Measurements from ENCODE around the gene MMAB. TPM values are rescaled to one million over a fixed set of nuclear protein-coding genes. Genes with fewer than 3 reads are reported as not detected.

MMAB gene
- total RNA-seq, 1 experiment from 2014 or later = 24.3 TPM

DNA sequence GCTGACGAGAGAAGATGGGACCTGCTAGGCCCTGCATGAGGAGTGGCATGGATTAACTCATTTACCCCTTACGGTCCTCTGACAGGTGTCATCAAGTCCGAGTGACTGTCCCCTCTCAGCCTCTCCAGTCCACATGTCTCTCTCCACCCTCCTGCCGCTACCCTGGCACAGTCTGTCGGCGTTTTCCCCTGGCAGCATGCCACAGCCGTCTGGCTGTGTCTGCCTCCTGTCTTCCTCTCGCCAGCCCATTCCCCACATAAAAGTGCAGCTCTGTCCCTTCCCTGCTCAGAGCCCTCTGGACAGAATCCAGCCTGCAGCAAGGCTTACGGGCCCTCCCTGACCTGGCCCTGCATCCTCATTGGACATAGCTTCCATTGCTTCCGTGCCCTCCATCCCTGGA, 50.2 kb downstream of the MMAB start:
- H4K5ac ChIP-seq (ENCODE audit: insufficient read length, low read depth, low read length) = no peak overlapping the region
- H3K4me3 Mint-ChIP-seq = no peak overlapping the region
- DNase-seq = no peak
- no peaks in the 10 kb centered on the region for H3K27me3 Mint-ChIP-seq (ENCODE audit: low read depth)
- no peak overlapping the region for H2BK12ac ChIP-seq (ENCODE audit: insufficient read length, low read depth, low read length)
- H3K4me2 ChIP-seq (ENCODE audit: insufficient read depth, insufficient read length, low read length) = no peak overlapping the region
- H3K9ac ChIP-seq (ENCODE audit: extremely low read depth, insufficient read length, low read length) = no peak overlapping the region
- no peaks in the 10 kb centered on the region for H3K79me1 ChIP-seq (ENCODE audit: insufficient read depth, low read depth, low read length, poor library complexity, severe bottlenecking)
- peak overlapping the region in 2 of 3 experiments; percentile 75 to 94; a peak in 5 of 7 replicates for H3K27ac Mint-ChIP-seq
- H3K79me2 ChIP-seq (ENCODE audit: insufficient read depth, low read length) = no peaks in the 10 kb centered on the region
- H3K23ac ChIP-seq (ENCODE audit: insufficient read length, low read depth, low read length) = no peak overlapping the region
- no peak overlapping the region for H4K8ac ChIP-seq (replicated peaks; ENCODE audit: insufficient read length, low read depth, low read length)
- no peaks in the 10 kb centered on the region for H3K27me3 ChIP-seq (ENCODE audit: insufficient read depth, low read length)
- H3T11ph ChIP-seq (ENCODE audit: low read length) = no peak overlapping the region
- H2BK20ac ChIP-seq (ENCODE audit: low read depth, low read length, poor library complexity, severe bottlenecking) = no peak overlapping the region
- H3K14ac ChIP-seq (ENCODE audit: insufficient read depth, low read length) = no peak overlapping the region; the same call in 1 of the 2 replicates
- H2BK5ac ChIP-seq (ENCODE audit: insufficient read length, low read length) = no peak overlapping the region
- TF ChIP-seq, protein P1, sequence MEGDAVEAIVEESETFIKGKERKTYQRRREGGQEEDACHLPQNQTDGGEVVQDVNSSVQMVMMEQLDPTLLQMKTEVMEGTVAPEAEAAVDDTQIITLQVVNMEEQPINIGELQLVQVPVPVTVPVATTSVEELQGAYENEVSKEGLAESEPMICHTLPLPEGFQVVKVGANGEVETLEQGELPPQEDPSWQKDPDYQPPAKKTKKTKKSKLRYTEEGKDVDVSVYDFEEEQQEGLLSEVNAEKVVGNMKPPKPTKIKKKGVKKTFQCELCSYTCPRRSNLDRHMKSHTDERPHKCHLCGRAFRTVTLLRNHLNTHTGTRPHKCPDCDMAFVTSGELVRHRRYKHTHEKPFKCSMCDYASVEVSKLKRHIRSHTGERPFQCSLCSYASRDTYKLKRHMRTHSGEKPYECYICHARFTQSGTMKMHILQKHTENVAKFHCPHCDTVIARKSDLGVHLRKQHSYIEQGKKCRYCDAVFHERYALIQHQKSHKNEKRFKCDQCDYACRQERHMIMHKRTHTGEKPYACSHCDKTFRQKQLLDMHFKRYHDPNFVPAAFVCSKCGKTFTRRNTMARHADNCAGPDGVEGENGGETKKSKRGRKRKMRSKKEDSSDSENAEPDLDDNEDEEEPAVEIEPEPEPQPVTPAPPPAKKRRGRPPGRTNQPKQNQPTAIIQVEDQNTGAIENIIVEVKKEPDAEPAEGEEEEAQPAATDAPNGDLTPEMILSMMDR (conservative IDR thresholded peaks at IDR 0.05) = no peak
- WGBS (ENCODE audit: extremely low coverage, insufficient read length, low lambda C conversion rate) = no CpG with 5 or more reads among the region's 10 CpGs
- H4K20me1 ChIP-seq (ENCODE audit: control insufficient read depth, insufficient read depth, insufficient read length) = no peaks in the 10 kb centered on the region
- no peak overlapping the region for H3K18ac ChIP-seq (ENCODE audit: insufficient read length, low read depth, low read length)
- no peak overlapping the region for H2BK15ac ChIP-seq (ENCODE audit: low read depth, low read length)
- H3K23me2 ChIP-seq (ENCODE audit: insufficient read length, low read depth, low read length, poor library complexity, severe bottlenecking) = no peaks in the 10 kb centered on the region
- no peaks in the 10 kb centered on the region for H3K9me3 ChIP-seq (ENCODE audit: control insufficient read depth, low read depth, low read length)
- no peaks in the 10 kb centered on the region for H3K4me1 ChIP-seq (ENCODE audit: insufficient read depth, low read length)
- H3K27ac ChIP-seq (ENCODE audit: insufficient read length, low read depth, low read length) = no peak overlapping the region
- H2BK120ac ChIP-seq (ENCODE audit: low read depth, low read length, poor library complexity, severe bottlenecking) = no peak overlapping the region
- H3K9me3 Mint-ChIP-seq = no peaks in the 10 kb centered on the region
- no peak overlapping the region for H2AFZ ChIP-seq (ENCODE audit: low read length)
- no peak overlapping the region for H2AK5ac ChIP-seq (ENCODE audit: insufficient read length, low read length)
- H3K36me3 Mint-ChIP-seq (ENCODE audit: insufficient read depth in 1 of 3, low read depth in 3 of 3) = peaks cover 7 to 48% (median 41%) of the 10 kb centered on the region in 3 experiments
- no peak overlapping the region for H4K91ac ChIP-seq (ENCODE audit: insufficient read length, low read depth, low read length)
- no peak overlapping the region for H3K56ac ChIP-seq (ENCODE audit: insufficient read length, low read depth, low read length)
- no peak overlapping the region for H3K4ac ChIP-seq (ENCODE audit: low read depth, low read length)
- H3K4me1 Mint-ChIP-seq = peaks cover 17 to 43% of the 10 kb centered on the region in 2 experiments
